ENCODE results near the gene SPATS2L.

The SPATS2L gene

DNA sequence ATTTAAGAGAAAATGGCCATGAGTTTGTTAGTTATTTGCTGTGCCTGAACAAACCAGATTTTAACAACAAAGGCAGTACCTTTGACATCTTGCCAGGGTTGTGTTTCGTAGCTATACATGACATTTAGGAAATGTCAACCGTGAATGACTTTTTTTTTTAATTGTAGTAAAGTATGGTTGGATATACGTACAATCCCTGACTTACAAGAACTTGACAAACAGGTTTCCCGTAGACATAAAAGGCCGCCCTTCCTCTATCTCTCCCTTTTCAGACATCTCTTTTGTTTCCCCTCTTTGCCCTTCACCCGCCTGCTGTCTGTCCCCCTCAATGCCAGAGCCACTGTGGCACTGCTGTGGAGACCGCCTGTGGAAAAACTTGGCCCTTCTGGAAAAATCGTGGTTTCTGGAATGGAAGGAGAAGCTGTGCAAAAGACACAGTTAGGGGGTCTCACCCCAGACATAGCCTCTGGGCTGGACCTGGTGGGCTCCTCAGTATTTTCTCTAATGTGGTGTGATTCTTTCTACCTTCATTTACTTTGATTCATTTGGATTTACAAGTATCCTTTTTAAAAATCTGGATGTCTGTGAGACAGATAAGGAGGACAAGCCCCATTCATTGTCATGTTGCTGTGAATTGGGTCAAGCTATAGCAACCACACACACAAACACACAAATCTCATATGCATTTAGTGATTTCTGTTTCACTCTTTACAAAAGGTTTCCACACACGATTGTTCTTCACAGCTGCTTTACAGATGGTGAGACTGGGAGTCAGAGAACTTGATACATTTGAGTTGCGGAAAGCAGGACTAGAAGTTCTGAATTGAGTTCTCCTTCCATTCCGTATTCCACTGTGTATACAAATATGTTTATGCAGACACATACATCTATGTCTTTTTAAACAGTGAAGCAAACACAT, 48.6 kb downstream of the SPATS2L start:
- POLR2A ChIA-PET (ENCODE audit: low non-redundant PET) = no interaction called here

DNA sequence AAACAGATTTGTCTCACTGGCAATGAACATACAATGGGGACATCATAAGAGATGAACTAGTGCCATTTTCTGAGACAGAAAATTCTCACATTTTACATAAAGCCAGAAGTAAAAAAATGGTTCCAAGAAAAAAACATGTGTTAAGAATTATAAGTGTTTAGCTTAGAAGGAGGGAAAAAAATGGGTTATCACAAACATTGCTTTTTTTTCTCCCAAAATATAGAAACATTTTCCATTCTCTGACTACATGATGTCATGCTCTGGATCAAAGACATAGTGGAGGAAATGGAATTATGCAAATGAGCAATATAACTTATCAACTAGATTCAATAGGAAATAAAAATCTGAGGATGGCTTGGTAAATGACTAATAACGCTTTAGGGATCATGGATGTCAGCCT, 49.8 kb downstream of the SPATS2L start:
- TF ChIP-seq CTCF (conservative IDR thresholded peaks at IDR 0.05; ENCODE audit: low read depth) = no peak
- POLR2A ChIA-PET (ENCODE audit: low non-redundant PET) = no interaction called here
- no peak overlapping the region for H3K27ac ChIP-seq
- no peak for DNase-seq (ENCODE audit: low spot score)
- CTCF ChIA-PET = no interaction called here

More for the DNA sequence above, 48.6 kb downstream of the SPATS2L start:
- no peak for TF ChIP-seq CTCF (conservative IDR thresholded peaks at IDR 0.05; ENCODE audit: low read depth)
- CTCF ChIA-PET = no interaction called here
- no peak overlapping the region for H3K27ac ChIP-seq
- DNase-seq (ENCODE audit: low spot score) = no peak

DNA sequence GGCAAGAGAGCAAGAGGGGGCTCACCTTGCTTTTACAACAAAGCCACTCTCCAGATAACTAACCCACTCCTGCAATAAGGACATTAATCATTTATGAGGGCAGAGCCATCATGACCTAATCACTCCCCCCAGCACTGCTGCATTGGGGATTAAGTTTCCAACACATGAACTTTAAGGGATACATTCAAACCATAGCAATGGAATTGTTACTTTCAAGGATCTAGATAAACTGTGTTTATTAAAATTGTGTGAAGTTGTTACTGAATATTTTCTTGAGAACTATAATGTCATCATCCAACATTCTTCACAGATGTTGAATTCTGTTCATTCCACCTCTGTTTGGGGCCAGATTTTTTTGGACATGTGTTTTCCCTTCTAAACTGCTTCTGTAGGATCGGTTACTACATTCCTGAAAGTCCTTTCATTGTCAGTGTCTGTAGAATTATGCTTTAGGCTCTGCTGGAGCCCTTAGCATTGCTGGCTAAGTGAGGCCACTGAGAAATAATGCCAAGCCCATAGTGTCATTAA, 50.4 kb downstream of the SPATS2L start:
- TF ChIP-seq CTCF (conservative IDR thresholded peaks at IDR 0.05; ENCODE audit: low read depth) = no peak
- DNase-seq (ENCODE audit: low spot score) = no peak

DNA sequence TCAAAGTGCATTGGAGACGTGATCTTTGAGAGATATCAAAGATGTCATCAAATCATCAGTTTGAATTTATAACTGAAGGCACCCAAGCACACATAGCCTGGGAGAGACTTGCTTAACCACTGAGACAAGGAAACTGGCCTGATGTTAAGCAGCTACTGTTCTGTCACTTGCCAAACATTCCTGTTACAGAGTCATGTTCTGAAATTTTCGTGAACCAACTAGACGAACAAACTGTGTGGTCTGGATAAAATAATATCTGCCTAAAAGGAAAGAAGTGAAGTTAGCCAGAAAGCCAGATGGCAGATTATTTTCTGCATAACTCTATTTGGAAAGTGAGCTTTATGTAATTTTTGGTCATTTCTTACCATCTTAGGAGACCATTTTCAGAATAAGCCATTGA, 51.4 kb downstream of the SPATS2L start:
- ChIA-PET CTCF (no interaction called here), POLR2A (ENCODE audit: low non-redundant PET) (no interaction called here)
- TF ChIP-seq CTCF (conservative IDR thresholded peaks at IDR 0.05; ENCODE audit: low read depth) = no peak
- H3K27ac ChIP-seq = no peak overlapping the region
- DNase-seq (ENCODE audit: low spot score) = no peak

More for the DNA sequence above, 50.4 kb downstream of the SPATS2L start:
- ChIA-PET CTCF (no interaction called here), POLR2A (ENCODE audit: low non-redundant PET) (no interaction called here)
- no peak overlapping the region for H3K27ac ChIP-seq

DNA sequence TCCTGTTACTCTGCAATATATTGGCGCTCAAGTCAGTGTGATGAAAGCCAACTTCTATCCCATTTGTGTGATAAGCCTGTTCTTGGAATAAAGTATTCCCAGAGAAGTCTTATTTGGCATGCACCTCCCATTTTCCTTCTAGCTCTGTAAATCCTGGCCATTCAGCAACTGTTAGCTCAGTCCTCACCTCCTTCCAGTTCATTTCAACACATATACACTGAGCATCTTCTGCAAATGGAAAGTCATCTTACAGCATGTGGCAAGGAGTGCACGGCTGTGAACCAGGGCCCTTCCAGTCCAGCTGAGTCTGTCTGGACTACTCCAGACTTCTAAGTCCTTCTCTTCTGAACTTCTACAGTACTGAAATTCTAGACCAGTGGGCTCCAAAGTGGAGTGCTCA, 53.1 kb downstream of the SPATS2L start:
- no peak for TF ChIP-seq CTCF (conservative IDR thresholded peaks at IDR 0.05; ENCODE audit: low read depth)
- ChIA-PET CTCF (no interaction called here), POLR2A (ENCODE audit: low non-redundant PET) (no interaction called here)
- no peak for DNase-seq (ENCODE audit: low spot score)
- no peak overlapping the region for H3K27ac ChIP-seq

- ChIA-PET POLR2A (ENCODE audit: low non-redundant PET) (no interaction called here), CTCF (no interaction called here)
- H3K27ac ChIP-seq = no peak overlapping the region
- DNase-seq (ENCODE audit: low spot score) = no peak
- TF ChIP-seq CTCF (conservative IDR thresholded peaks at IDR 0.05; ENCODE audit: low read depth) = no peak
Observed at GRCh38 chr2:200360364-200360763, 53.9 kb downstream of the SPATS2L start.

Data from RWPE1 (cell line).